ENCODE data around the gene ZNF107. TPM values are rescaled to one million over a fixed set of nuclear protein-coding genes. Genes with fewer than 3 reads are reported as not detected.

The ZNF107 gene
- total and polyA plus RNA-seq, 12 donors, result 2.3 to 16.5 (median 10.0) TPM

GRCh38 chr7:64758151-64758550, 92.2 kb downstream of the ZNF107 start:
- Histone ChIP-seq H3K27ac (no peak overlapping the region), H3K4me1 (replicated peaks in 1 of 2) (no peaks in the 10 kb centered on the region), H3K27me3 (no peaks in the 10 kb centered on the region), H3K4me3 (no peak overlapping the region), H3K36me3 (replicated peaks in 1 of 2) (no peaks in the 10 kb centered on the region), H3K9me3 (replicated peaks in 1 of 3) (no peaks in the 10 kb centered on the region)
- intact Hi-C loops (cut with DNase I), result no loop called here
- no peak for DNase-seq
- WGBS, 4 donors, result 74 to 80% (median 77%) methylated on average over 3 of the region's 3 CpGs
- no peak for TF ChIP-seq POLR2A (IDR thresholded peaks at IDR 0.05)
- TF ChIP-seq CTCF (IDR thresholded peaks at IDR 0.05), result no peak

Small RNAs within 50 kb of the gene (microRNA-seq; reads per million reads assigned to microRNA genes)
- gene MIR6839, result 0 to 0.28 (median 0) reads per million in 3 donors

Small RNAs within 50 kb of the gene (small RNA-seq; reads per million reads assigned to genes)
- gene MIR6839, result 0.08 to 0.12 reads per million in 2 donors

Other genes starting within 250 kb of the ZNF107 start
- 10 to 100 TPM; 13.8 to 51.5 (median 31.6) TPM for gene ZNF680, start 103.1 kb upstream of the ZNF107 start, total RNA-seq
- gene ZNF680, start 103.1 kb upstream of the ZNF107 start, polyA plus RNA-seq, result 10 to 100 TPM in 2 of 3 donors, 1 to 10 TPM in 1; 9.5 to 24.5 (median 13.4) TPM
- 10 to 100 TPM in 6 of 9 donors, 1 to 10 TPM in 3; 6.1 to 29.3 (median 15.0) TPM for gene ZNF138, start 128.3 kb downstream of the ZNF107 start, total RNA-seq
- gene ZNF138, start 128.3 kb downstream of the ZNF107 start, polyA plus RNA-seq, result 10 to 100 TPM; 10.9 to 23.5 (median 12.0) TPM
- 1 to 10 TPM; 2.1 to 9.2 (median 4.8) TPM for gene ZNF273, start 237.1 kb downstream of the ZNF107 start, total RNA-seq
- gene ZNF273, start 237.1 kb downstream of the ZNF107 start, polyA plus RNA-seq, result 1 to 10 TPM; 3.0 to 9.0 (median 6.5) TPM

Measured in adrenal gland (tissue), 12 donors.